NCI-H1436 (cell line): Measurements from ENCODE around the gene SRPX2.

ENCODE experiments used
- DNase-seq: peaks from one replicate; lab custom pipeline; 2025; lab: John Stamatoyannopoulos, UW

The SRPX2 gene

GRCh38 chrX:100649550-100650356 lies 5.8 kb downstream of the SRPX2 start:
- DNase-seq, result no peak

GRCh38 chrX:100650841-100651240 lies 6.8 kb downstream of the SRPX2 start:
- DNase-seq, result no peak

DNA sequence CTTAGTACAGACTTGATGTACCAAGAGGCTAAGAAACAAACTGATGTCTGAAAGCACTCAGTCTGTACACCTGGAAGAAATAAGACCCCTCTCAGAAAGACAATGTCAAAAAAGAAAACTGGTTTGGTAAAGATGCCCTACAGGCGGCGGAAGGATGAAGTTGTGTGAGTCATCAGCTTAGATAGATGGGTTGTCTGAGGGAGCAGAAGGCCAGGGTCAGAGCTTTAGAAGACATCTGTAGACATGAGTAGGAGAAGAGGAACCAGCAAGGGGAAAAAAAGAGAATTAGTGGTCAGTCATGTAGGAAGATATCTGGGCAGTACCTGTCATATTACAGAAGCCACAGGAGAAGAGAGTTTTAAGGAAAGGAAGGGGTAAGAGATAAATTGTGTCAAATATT lies 8.3 kb downstream of the SRPX2 start:
- no peak for DNase-seq

GRCh38 chrX:100654261-100654660 lies 10.3 kb downstream of the SRPX2 start:
- DNase-seq, result peak; percentile 3

- DNase-seq, result no peak
These were observed 15.0 kb downstream of the SRPX2 start for GRCh38 chrX:100658941-100659381.

- no peak for DNase-seq
These were observed 15.6 kb downstream of the SRPX2 start for GRCh38 chrX:100659431-100660137.

DNA sequence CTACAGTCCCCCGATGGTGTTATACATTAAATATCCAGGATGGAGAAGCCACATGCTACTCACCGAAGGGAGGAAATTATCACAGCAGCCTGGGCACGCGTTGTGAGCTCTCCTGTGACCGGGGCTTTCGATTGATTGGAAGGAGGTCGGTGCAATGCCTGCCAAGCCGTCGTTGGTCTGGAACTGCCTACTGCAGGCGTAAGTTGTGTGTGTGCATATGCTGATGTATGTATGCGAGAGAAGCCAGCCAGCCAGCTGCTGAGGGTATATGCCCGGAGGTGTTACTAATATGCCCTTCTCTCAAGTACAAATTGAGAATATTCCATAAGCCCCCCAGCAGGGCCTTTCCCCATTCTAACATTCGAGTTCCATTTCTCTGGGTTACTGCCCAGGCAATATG lies 18.2 kb downstream of the SRPX2 start:
- DNase-seq, result no peak

DNA sequence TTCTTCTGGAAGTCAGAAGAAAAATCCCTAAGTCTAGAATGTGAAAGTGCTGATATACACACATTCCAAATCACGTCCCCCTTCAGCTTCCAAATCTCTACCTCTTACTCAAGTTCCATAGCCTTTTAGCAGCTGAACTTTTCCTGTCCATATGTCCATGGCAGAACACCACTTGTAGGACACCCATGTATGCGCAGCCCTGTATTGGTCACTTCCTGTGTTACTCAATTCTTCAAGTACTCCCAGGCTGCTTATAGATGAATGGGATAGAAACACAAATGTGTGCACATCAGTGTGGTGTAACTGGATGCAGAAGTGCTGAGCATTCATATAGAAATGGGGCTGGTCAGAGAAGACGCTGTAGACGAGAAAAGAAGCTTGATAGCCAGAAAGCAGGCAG lies 18.8 kb downstream of the SRPX2 start:
- no peak for DNase-seq

DNA sequence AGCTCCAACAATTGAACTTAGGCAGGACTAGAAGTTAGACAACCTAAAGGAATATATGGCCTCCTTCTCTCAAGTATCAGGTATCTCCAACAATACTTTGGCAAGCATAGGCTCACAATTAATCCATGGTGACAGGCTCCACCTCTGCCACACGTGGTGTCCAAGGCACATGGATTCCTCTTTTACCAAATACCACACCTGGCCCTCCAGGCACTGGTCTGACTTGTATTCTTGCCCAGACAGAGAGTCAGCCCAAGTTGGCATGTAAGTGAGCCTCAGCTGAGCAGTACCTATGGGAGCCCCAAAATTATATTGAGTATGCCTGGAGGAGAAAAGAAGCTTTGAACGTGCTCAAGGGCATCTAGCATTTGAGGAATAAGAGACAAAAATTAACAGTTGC lies 19.6 kb downstream of the SRPX2 start:
- no peak for DNase-seq

DNA sequence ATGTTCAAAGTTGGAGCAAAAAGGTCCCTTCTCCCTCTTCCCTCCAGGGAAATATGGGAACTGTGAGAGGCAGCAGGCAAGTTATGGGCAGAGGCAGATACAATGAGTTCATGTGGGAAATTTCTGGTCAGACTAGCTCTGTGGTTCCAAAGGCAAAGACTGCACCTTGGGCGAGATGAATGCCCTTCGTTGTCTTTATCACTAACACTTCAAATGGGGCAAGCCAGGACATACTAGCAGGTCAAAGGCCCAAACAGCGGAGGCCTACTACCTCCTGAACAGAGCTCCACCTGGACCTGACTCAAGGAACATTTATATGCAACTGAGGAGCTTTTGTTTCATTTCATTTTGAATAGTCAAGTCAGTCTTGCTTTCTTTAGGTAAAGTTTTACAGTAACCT lies 29.0 kb downstream of the SRPX2 start:
- no peak for DNase-seq

DNA sequence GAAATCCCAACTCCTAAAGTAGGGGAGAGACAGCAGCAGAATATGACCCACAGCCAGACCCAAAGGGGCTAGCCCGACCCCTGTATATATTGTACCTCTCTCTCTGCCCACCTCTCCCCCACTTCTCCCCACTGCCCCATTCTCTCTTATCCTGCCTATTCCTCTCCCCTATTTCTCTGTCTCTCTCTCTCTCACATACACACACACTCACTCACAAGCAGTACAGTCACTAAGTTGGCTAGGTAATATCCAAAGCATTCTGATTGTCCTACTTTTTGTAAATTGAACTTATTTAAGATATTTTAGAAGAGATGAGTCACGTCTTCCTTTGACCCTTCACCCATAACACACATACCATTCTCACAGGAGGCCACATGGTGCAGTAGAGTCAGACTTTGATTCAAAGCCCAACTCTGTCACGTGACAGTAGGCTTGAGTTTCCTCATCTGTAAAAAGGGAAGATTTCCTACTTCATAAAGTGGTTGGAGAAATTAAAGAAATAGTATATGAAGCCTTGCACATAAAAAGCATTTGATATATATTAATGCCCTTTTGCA lies 29.5 kb downstream of the SRPX2 start:
- no peak for DNase-seq

GRCh38 chrX:100674705-100675104 lies 30.7 kb downstream of the SRPX2 start:
- no peak for DNase-seq

- DNase-seq, result no peak
These were observed 33.7 kb downstream of the SRPX2 start for GRCh38 chrX:100677611-100678181.

DNA sequence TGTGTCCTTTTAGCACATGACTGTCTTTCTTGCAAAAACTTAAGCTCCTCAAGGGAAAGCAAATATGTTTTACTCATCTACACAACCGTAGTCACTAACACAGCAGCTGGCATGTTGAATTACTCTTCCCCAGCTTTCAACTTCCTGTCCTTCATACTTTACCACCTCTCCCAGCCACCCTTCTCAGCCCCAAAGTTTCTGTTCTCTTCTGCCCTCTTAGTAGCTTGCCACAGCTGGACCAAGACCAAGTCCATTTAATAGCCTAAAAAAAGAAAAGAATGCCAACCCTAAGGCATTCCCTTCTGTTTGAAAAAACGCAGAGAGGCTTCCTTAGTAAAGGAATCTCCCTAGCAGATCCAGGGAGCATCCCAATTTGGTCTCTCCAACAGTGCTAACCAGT lies 36.8 kb downstream of the SRPX2 start:
- no peak for DNase-seq

DNA sequence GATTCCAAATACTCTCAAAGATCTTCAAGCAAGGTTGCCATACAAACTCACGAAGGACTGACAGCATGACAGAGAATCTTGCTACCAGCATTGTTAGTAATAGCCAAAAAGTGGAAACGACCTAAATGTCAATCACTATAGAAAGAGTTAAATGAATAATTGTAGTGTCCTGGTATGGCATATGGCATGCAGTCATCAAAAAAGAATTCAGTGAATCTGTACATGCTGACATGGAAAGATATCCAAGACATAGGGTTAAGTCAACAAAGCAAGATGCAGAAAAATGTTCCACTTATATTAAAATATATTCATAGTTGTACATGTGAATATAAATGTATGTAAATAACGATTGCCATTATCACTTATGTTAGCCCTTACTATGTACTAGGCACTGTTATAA lies 37.6 kb downstream of the SRPX2 start:
- DNase-seq, result no peak

- DNase-seq, result no peak
These were observed 38.9 kb downstream of the SRPX2 start for GRCh38 chrX:100682939-100683338.

GRCh38 chrX:100685284-100685996 lies 41.4 kb downstream of the SRPX2 start:
- DNase-seq, result peak; percentile 76

GRCh38 chrX:100685997-100686305 lies 42.0 kb downstream of the SRPX2 start:
- DNase-seq, result no peak

DNA sequence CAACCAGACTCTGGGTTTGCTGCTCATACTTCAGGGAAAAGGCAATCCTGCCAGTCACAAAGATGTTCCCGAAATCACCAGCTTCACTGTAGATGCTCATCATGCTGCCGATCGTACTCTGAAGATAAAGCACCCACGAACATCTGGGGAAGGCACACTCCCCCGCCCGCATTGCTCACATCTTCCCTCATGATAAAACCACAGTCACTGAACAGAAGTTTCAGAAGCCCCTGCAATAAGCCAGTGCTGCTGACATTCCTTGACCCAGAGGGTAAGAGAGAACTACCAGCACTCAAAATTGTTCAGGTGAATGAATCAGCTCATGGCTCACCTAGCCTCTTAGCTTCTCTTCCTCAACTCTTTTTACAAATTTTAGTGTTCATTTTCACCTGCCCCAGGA lies 43.1 kb downstream of the SRPX2 start:
- no peak for DNase-seq

- DNase-seq, result no peak
These were observed 43.5 kb downstream of the SRPX2 start for GRCh38 chrX:100687546-100687945.

DNA sequence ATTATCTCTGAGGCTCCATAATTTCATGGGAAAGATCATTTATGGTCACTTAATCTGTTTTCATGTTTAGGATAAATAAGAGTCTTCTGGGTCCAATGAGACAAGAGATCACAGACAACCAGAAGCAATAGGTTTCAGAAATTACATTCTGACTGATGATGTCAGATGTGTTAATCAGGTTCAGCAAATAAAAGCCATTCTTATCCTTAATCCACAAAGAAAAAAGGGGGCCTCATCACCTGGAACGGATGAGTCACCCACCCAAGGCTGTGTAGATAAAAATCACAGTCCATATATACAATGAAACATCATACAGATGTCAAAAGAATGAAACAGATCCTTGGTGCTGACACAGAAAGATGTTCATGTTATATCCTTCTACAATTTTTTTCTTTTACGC lies 51.3 kb downstream of the SRPX2 start:
- DNase-seq, result no peak

- DNase-seq, result no peak
These were observed 52.0 kb downstream of the SRPX2 start for GRCh38 chrX:100695991-100696390.
